ENCODE measurements around the gene CLMP.
"Not testable (repeated sequence)": the region's sequence is repeated elsewhere in the genome, so short reads cannot be mapped to it uniquely, and the experiment has no call there.

The CLMP gene

DNA sequence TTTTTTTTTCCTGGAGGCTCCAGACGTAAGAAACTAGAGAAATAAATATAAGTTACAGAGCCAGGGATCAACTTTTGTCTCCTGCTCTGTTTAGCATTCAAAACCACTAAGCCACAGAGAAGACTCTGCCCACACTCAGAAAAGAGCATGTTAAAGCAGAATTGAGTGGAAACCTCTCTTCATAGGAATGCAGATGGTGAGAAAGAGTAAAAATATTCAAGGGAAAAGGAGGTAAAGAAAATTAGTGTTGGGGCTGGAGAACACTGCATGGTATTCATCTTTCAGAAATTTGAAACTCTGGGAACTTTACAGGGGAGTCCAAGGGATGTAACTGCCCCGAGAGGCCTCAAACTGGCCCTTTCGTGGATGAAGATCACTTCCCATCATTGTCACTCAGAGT lies 65.1 kb downstream of the CLMP start:
- no peak for DNase-seq

DNA sequence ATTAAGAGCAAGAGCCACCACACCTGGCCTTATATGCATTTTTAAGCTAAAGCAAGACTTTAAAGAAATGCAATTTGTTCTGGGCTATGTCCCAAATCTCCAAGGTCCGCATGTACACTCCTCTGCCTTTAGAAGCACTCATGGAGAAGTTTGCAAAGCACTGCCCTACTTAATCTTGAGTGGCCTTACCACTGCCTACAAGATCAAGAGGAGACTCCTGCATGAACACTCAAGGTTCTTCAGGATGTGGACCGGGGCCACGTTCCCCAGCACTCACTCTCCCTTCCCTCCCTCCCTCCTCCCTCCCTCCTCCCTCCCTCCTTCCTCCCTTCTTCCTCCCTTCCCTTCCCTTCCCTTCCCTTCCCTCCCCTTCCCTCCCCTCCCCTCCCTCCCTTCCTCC lies 69.9 kb downstream of the CLMP start:
- no peak for DNase-seq

DNA sequence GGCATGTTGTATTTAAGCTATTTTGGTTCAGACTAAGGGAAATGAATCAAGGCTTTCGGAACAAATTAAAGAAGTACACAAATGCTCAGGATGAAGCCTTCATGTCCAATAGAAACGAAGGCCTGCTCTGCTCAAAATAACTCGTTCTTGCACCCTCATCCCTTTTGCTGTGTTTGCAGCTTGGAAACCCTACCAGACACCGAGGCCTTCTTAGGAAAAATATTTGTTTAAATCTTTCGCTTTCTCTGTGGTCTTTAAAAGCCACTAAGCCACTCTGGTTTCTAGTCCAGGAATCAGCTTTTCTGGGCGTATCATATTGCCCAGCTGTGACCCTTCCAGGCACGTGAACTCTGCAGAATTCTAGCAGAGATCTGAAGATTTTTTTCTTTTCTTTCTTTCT lies 72.2 kb downstream of the CLMP start:
- no peak for DNase-seq

DNA sequence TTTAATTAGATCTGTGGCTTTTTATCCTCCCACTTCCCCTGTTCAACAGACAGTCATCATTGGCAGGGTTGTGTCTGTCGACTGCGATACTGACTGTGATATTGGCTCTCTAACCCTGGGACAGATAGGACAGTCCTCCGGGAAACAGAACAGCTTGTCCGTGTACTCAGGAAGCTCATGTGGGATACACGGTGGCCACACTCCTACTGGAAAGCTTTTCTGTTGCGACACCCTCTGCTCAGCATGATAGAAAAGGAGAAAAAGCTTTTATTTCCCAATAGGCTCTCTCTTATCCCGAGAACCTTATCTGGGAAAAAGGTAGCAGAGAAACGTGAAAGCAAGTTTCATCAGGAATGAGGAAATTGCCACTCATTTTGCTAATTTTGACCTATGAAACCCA lies 72.7 kb downstream of the CLMP start:
- no peak for DNase-seq

DNA sequence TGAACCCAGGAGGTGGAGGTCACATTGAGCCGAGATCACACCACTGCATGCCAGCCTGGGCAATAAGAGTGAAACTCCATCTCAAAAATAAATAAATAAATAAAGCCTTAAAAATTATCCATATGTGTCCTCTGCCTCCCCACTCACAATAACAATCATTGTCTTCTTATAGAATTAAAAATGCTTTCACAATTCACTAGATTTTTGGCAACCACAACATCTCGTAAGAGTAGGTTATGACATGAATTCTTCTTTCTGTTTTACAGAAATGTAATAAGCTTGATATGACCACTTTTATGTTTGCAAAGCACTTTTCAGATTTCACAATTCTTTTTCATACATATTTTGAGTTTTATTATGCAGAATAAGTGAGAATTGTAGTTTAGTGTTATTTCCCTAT lies 78.6 kb downstream of the CLMP start:
- no peak for DNase-seq

DNA sequence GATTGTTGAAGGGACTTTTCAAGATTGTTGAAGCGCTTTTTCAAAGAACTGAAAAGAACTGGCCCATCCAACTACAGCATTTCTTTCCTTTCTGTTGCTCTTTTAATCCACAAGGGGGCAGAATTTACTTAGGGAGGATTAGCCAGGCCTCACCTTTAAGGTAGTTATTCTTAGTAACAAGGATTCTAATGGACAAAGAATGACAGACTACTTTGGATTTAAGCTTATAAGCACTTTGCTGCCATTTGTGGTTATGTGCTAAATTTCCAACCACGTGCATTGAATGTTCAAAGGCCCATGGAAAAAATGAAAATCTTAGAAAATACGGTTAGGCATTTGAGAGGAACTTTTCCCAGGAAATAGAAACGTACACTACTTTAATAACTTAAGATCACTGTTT lies 83.6 kb downstream of the CLMP start:
- DNase-seq = no peak

DNA sequence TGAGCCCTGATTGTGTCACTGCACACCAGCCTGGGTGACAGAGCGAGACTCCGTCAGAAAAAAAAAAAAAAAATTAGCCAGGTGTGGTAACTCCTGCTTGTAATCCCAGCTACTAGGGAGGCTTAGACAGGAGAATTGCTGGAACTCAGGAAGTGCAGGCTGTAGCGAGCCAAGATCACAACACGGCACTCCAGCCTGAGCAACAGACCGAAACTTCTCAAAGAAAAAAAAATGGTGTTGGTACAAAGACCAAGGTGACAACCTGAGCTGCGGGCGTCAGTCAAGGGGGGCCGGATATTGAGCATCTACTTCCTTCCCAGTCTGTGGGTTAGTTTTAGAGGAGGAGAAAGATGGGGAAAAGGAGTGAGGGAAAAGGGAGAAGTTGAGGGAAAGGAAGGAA lies 84.7 kb downstream of the CLMP start:
- no peak for DNase-seq

DNA sequence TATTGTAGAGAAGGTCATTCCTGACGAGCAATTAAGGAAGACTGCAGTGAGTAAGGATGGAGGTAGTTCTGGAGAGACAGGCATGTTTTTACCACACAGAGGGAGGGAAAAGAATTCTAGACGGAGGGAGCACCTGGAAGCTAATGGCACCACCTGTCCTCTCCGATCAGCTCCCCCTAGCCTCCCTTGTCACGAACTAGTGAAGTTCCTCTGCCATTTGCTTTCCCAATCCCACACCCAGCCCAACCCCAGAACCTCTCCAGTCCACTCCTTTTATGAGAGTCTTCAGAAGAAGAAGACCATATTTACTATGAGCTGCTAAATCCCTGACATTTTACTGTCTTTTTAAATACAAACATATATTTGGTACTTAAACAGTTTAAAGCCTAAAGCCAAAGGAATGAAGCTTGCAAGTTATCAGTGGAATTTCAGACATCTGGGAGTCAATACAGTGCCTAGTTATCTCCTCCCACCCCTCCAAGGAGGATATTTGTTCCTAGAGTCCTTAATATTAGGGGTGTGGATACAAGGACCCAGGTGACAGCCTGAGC lies 87.0 kb downstream of the CLMP start:
- no peak for DNase-seq

DNA sequence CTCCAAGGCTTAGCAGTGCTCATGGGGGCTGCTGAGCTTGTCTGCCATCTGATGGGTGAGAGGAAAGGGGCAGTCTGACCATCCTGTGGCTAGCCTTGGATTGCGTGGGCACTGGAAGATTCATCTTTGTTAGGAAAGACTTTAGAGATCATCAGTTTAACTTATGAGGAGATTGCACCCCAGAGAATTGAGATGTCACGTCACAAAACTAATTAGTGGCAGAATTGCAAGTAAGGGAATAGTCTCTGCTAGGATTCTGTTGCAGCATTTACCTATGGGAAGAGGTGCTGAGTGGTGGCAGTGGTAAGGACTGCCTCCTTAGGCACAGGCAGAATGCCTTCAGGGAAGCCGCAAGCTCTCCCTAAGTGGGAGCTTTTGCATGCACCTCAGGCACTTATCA lies 90.4 kb downstream of the CLMP start:
- no peak for DNase-seq

DNA sequence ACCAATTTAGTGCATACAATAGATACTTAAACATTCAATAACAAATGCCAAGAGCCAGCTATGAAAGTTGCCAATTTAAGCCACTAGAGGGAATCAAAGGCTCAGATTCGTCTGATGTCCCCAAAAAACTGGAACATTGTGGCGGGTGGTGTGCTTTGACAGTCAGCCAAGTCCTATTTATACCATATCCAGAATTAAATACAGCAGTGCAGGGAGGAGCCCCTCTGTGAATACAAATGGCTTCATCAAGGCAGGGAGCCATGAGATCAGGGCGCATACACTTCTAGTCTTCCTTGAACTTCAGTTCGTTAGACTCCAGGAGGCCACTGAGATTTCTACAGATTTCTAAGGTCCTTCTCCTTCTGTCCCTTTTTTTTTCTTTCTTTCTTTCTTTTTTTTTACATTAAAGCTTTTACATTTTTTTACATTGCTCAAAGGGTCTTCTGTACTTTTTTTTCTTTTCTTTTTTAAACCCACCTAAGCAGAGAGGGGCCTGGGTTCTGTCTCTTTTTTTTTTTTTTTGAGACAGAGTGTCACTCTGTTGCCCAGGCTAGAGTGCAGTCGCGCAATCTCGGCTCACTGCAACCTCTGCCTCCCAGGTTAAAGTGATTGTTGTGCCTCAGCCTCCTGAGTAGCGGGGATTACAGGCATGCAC lies 91.6 kb downstream of the CLMP start:
- no peak for DNase-seq

DNA sequence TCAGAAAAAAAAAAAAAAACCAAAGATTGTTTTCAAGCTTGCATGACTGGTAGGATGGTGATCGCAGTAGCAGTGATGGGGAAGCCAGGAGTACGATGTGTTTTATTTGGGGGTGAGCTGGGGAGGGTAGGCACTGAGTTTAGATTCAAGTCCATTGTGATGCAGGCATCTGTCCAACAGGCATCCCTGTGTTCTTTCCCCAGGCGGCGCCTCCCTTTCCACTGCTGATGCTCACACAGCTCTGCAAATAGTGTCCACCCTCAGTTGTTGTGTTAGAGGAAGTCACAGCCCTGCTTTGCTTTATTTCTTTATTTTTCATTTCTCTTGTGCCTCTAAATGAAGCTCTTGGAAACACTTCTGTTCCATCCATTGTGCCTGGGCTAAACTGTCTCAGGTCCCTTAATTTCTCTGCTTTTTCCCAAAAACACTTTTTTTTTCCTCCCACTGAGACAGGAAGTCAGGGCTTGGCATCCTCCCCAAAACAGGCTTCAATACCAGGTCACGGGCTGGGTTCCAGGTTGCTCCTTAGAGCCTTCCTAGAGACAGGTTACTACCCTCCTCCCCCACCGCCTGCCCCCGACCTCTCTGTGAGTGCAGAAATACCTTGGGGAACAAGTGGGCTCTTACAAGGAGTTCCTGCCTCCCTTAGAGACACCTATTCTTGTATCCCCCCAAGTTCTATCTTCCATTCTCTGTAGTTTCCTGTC lies 94.5 kb downstream of the CLMP start:
- no peak for DNase-seq

DNA sequence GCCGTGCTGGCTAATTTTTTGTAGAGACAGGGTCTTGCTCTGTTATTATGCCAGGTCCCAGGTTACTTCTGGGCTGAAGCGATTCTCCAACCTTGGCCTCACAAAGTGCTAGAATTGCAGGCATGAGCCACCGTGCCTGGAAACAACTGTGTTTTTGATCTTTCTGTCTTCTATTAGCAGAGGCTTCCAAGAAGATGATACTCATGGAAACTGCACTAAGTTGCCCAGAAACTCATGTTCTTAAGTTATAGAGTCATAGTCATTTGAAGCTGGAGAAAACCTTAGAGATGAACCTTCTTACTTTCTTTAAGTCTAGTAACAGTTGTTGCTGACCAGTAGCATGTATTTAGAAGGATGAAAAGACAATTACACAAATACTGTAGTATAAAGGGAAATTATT lies 96.1 kb downstream of the CLMP start:
- no peak for DNase-seq

DNA sequence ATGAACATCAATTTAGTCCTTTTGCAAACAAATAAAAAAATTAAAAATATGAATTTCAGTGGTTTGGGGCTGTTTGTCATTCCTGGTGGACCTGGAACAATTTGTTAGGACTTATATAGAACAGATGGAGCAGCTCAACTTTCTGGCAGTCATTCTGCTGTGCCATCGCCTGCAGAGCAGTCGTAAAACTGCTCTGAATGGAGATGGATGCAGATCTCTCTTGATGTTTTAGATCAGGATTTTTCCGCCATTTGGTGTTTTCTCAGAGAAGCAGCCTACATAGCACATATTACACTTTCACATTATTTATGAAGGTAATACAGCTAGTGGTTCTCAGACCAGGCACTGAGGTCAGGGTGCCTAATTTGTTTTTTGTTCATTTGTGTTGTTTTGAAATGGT lies 101.3 kb downstream of the CLMP start:
- no peak for DNase-seq

DNA sequence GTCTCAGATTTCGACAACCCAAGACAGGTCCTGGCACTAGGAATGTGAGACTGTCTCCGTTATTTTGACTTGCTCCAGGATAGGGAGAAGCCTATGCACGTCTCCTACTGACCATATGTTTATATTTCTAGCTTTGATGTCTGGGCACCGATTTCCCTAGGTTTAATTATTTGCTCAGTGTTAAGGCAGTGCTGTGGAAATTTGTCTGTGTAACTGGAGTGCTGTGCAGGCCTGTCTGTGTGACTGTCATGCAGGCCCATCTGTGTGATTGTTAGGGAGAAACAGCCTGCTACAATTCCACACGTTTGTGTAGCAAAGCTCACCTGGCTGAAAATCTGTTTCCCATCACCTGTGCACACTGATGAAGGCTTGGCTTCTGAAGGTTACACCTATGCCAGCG lies 103.5 kb downstream of the CLMP start:
- DNase-seq = no peak

DNA sequence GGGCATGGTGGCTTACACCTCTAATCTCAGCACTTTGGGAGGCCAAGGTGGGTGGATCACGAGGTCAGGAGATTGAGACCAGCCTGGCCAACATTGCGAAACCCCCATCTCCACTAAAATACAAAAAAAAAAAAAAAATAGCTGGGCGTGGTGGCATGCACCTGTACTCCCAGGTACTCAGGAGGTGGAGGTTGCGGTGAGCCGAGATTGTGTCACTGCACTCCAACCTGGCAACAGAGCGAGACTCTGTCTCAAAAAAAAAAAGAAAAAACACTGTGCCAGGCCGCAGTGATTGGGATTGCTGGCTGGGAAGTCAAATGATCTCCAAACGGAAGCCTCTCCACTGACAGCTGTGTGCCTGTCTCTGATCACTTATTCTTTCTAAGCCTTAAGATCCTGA lies 104.9 kb downstream of the CLMP start:
- not testable (repeated sequence) for DNase-seq

DNA sequence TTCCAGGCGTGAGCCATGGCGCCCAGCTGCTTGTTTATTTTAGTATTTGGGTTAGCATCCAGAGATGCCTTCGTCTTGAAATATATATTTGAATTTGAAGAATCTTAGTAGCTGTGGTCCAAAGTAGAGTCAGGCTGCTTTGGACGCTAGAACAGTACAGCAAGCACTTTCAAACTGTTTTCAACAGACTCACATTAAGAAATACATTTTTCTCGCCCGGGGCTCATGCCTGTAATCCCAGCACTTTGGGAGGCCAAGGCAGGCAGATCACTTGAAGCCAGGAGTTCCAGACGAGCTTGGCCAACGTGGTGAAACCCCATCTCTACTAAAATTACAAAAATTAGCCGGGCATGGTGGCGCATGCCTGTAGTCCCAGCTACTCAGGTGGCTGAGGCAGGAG lies 106.2 kb downstream of the CLMP start:
- not testable (repeated sequence) for DNase-seq

DNA sequence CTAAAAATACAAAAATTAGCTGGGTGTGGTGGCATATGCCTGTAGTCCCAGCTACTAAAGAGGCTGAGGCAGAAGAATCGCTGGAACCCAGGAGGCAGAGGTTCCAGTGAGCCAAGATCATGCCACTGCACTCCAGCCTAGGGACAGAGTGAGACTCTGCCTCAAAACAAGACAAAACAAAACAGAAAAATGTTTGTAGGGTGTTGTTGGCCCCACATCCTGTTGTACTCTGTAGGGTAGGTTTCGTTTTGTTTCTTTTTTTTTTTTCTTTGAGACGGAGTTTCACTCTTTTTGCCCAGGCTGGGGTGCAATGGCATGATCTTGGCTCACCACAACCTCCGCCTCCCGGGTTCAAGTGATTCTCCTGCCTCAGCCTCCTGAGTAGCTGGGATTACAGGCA lies 107.4 kb downstream of the CLMP start:
- not testable (repeated sequence) for DNase-seq

DNA sequence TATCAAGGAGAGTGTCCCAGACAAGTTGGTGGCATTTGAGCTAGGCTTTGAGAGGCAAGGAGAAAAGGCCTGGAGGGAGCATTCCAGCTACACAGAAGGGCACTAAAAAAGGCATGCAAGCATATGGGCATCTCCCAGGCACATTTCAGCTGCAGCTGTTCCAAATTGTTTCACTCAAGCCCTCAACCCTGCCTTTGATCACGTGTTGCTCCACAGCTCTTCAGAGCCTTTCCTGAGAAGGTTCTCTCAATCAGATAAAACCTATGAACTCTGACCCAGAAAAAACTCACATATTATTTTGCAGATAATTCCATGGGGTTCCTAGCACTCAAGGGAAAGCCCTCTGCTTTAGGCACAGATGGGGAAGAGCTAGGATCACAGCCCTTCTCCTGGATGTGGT lies 108.7 kb downstream of the CLMP start:
- no peak for DNase-seq

DNA sequence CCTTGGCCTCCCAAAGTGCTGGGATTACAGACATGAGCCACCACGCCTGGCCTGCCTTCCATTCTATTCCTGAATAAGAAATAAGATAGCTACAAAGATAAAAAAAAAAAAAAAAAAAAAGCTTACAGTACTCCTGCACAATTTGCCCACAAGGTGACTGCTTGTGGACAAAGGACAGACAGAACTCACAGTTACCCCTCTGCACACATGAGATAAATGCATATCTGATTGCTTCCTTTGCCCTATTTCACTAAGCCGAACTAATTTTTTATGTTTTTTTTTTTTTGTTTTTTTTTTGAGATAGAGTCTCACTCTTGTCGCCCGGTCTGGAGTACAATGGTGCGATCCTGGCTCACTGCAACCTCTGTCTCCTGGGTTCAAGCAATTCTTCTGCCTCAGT lies 109.6 kb downstream of the CLMP start:
- DNase-seq = no peak

DNA sequence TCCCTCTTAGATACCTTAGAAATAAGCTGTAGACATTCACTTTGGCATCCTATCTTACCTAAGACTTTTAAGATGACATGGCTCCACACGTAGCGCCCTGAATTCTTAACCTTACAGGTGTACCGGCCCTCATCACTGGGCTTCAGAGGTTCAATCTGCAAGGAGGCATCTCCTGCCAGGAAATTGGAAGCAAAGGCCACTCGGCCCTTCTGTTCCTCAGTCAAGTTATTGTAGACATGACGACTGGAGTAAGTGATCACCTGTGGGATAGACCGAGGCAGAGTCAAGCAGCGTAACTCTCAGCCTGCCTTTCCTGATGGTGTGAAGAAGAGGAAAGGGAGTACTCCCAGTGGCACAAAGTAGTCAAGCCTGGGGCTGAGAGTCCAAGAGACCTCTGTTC lies 110.6 kb downstream of the CLMP start:
- DNase-seq = no peak

DNA sequence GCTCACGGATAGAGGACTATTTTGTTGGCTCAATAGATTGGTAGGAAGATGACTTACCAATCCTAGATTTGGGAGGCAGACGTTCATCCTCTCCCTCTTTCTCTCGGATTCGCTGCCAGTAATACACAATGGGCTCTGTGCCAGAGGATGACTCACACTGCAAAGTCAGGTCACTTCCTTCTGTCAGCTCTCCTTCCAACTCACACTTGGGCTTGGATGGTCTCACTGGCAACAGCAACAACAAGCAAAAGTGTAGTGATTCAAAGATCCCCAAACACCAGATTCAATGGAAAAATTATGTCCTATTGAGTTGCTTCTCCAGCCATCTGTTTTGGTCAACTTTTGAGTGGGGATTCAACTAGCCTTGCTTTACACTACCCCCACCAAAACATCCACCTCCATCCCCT lies 111.4 kb downstream of the CLMP start:
- peak; percentile 53 for DNase-seq

DNA sequence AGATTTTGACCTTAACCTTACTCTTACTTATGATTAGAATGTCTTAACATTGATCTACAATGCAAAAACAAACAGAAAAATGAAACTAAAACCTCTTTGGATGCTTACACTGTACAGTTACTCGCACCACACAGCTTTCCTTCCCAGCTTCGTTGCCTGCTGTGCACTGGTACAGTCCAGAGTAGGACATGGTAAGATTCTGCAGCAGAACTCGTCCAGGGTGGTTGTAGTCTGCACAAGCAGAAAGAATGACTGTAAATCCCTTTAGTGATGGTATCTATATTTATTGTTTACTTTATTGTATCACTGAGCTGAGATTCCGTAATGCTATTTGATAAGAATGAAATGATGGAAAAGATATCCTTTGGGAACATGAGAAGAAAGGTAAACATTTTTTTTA lies 112.1 kb downstream of the CLMP start:
- no peak for DNase-seq

DNA sequence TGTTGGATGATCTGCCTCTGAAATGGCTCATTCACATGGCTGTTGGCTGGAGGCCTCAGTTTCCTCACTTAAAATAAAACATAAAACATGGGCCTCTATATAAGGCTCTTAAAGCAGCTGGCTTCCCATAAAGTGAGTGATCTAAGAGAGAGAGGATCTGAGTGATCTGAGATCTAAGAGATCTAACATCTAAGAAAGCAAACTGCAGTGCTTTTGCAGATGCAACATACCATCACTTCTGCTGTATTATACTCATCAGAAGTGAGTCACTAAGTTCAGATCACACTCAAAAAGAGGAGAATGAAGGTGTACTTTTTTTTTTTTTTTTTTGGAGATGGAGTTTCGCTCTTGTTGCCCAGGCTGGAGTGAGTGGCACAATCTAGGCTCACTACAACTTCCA lies 115.0 kb downstream of the CLMP start:
- DNase-seq = no peak

DNA sequence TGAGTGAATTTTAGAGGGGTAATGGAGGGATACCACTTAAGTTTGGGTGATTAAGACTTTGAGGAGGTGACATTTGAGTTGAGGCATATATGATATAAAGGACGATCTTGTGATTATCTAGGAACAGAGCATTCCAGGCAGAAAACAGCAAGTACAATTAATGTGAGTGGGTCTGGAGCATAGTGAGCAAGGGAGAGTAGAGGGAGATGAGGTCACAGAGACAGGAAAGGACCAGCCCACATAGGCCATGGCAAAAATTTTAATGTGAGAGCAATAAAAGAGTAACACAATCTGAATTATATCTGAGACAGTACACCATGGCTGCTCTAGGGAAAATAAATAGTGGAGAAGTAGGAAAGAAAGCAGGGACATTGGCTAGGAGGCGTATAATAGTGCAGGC lies 118.6 kb downstream of the CLMP start:
- no peak for DNase-seq
